GM12878 (cell line): ENCODE results near the gene EPB41. TPM values are rescaled to one million over a fixed set of nuclear protein-coding genes. Genes with fewer than 3 reads are reported as not detected.

Source experiments
- ATF2 ChIP-seq: IDR thresholded peaks from 2 replicates; pipeline ENCODE4 v1.6.1; 2012; ENCODE audit warnings: low read length, inconsistent platforms
- ATF3 ChIP-seq: IDR thresholded peaks from 2 replicates; pipeline ENCODE4 v1.6.1; 2011; ENCODE audit warnings: low read depth, mild to moderate bottlenecking, low read length, moderate library complexity, borderline replicate concordance; ENCODE audit errors: extremely low read depth
- MAX ChIP-seq: IDR thresholded peaks from 2 replicates; pipeline ENCODE4 v1.6.1; 2012; ENCODE audit warnings: low read depth, low read length, improper control_type of control experiment
- NBN ChIP-seq: fragments of 450-650 bp; IDR thresholded peaks from 2 replicates; pipeline ENCODE4 v1.6.1; 2016
- NRF1 ChIP-seq: conservative IDR thresholded peaks from 2 replicates; pipeline ENCODE4 v1.6.1; 2011; ENCODE audit warnings: mild to moderate bottlenecking, low read depth, low read length, improper control_type of control experiment
- ZBTB11 ChIP-seq: fragments of 450-650 bp; formaldehyde crosslinking; IDR thresholded peaks from 2 replicates; pipeline ENCODE4 v1.5.0; 2022; ENCODE audit warnings: mild to moderate bottlenecking, missing genetic modification characterization
- polyA plus RNA-seq, 11 experiments: library from polyadenylated mRNA; depleted of rRNA in 4 of 11; unstranded in 6 of 11; stranded (reverse) in 5 of 11; fragments of >200 nt; fragmentation: Nextera tagmentation in 4 of 11; fragmentation: Illumina TruSeq in 1 of 11; extraction: Ambion mirVana in 4 of 11; extraction: Trizol in 1 of 11; gene quantifications; 1 replicate in 1 of 11; 2 replicates in 10 of 11; pipeline versions ENCODE4 v1.2.1 to v1.2.3, GENCODE V29; 2011 to 2016; ENCODE audit warnings: inconsistent platforms in 2 of 11, missing spikeins in 2 of 11, low read depth in 1 of 11
- total RNA-seq, 4 experiments: library from RNA; depleted of rRNA in 3 of 4; stranded (reverse); fragments of >200 nt in 3 of 4; fragmentation: Illumina TruSeq in 1 of 4; extraction: Trizol in 1 of 4; gene quantifications; 2 replicates each; pipeline versions ENCODE4 v1.2.1 to v1.2.3, GENCODE V29; 2013 to 2021

EPB41 gene
- total and polyA plus RNA-seq, 10 of the 15 experiments (the other 5 are each of a cell fraction or from before 2014, with no cell fraction given): 1.1 to 77.6 (median 58.8) TPM

GRCh38 chr1:29119121-29119929, 205.0 kb downstream of the EPB41 start (continued):
- no peak for TF ChIP-seq ZBTB11 (CRISPR knock-in tag)
- no peak for TF ChIP-seq ATF2
- no peak for TF ChIP-seq NRF1
- TF ChIP-seq NBN: no peak
- no peak for TF ChIP-seq ATF3
- TF ChIP-seq MAX: no peak
